ENCODE measurements around the gene SLC22A2. TPM values are rescaled to one million over a fixed set of nuclear protein-coding genes. Genes with fewer than 3 reads are reported as not detected.

SLC22A2 gene
- total and polyA plus RNA-seq, 9 of the 15 experiments (the other 6 are each of a cell fraction or from before 2014, with no cell fraction given): not detected

- DNase-seq (ENCODE audit: extremely low read depth in 1 of 4, low spot score in 3 of 4) (no peak), FAIRE-seq (no peak), ATAC-seq (no peak)
- POLR2A ChIA-PET: no interaction called here
- peaks cover 23 to 39% of the 10 kb centered on the region in 2 experiments; a peak in 4 of 5 replicates for H3K27me3 ChIP-seq (ENCODE audit: control insufficient read depth in 2 of 2, insufficient read depth in 2 of 2, low read length in 2 of 2)
- H3K9me3 ChIP-seq (replicated peaks; ENCODE audit: control insufficient read depth, insufficient read depth, low read depth, low read length): no peaks in the 10 kb centered on the region
- in situ Hi-C loops (cut with MboI): no loop called here
- CTCF ChIA-PET (ENCODE audit: low intra/inter-chr PET ratio): no interaction called here
- no peak overlapping the region for H3K4me3 ChIP-seq
- WGBS (ENCODE audit: insufficient coverage, low coverage, missing lambda C conversion rate): 2% methylated on average over 14 of the region's 14 CpGs
- H3K36me3 ChIP-seq (ENCODE audit: control insufficient read depth, insufficient read depth, low read length): no peaks in the 10 kb centered on the region
- no peaks in the 10 kb centered on the region for H3K9me1 ChIP-seq (ENCODE audit: control insufficient read depth, insufficient read depth, low read length)
- no peak overlapping the region for H3K9ac ChIP-seq (ENCODE audit: insufficient read depth in 1 of 2, low read depth in 2 of 2, low read length in 2 of 2)
- H3K27ac ChIP-seq (ENCODE audit: extremely low read depth, low read depth, low read length): no peak overlapping the region
- H3K79me2 ChIP-seq (ENCODE audit: control insufficient read depth, insufficient read depth, low read length): no peaks in the 10 kb centered on the region
- H2AFZ ChIP-seq (ENCODE audit: low read depth, low read length): no peak overlapping the region
- H3K4me2 ChIP-seq (ENCODE audit: insufficient read depth, low read length): no peak overlapping the region
- no TSS peak for BruUV-seq (replicated peaks)
- intact Hi-C loops (cut with micrococcal nuclease): loop anchor here (10.0 kb wide), 2 partner anchors 194 to 396 kb away; no protein-coding TSS in a partner anchor
- no peaks in the 10 kb centered on the region for H4K20me1 ChIP-seq (replicated peaks; ENCODE audit: control insufficient read depth, insufficient read depth, low read length)
- peaks cover 0 to 6% of the 10 kb centered on the region in 2 experiments; a peak in 2 of 5 replicates for H3K4me1 ChIP-seq (replicated peaks in 1 of 2; ENCODE audit: control insufficient read depth in 2 of 2, insufficient read depth in 2 of 2, low read length in 2 of 2)
- TF ChIP-seq BRD9 (IDR thresholded peaks at IDR 0.05; ENCODE audit: low read depth, partially characterized antibody): no peak
- TF ChIP-seq CHCHD3 (CRISPR knock-in tag; IDR thresholded peaks at IDR 0.05): no peak
- no peak for TF ChIP-seq CSDE1 (IDR thresholded peaks at IDR 0.05)
- TF ChIP-seq MYBL2 (IDR thresholded peaks at IDR 0.05; ENCODE audit: low read depth): no peak
- TF ChIP-seq MYBL2 (CRISPR knock-in tag; IDR thresholded peaks at IDR 0.05; ENCODE audit: borderline replicate concordance): no peak
- no peak for TF ChIP-seq YY1 (IDR thresholded peaks at IDR 0.05; ENCODE audit: borderline replicate concordance in 1 of 3, control insufficient read depth in 1 of 3, extremely low read depth in 1 of 3, insufficient read depth in 3 of 3, insufficient read length in 1 of 3, insufficient replicate concordance in 2 of 3, low read depth in 1 of 3, low read length in 2 of 3)
- TF ChIP-seq PBX2 (CRISPR knock-in tag; IDR thresholded peaks at IDR 0.05; ENCODE audit: low read depth): no peak
- no peak for TF ChIP-seq PBX2 (tag; conservative IDR thresholded peaks at IDR 0.05; ENCODE audit: low read depth)
- TF ChIP-seq ZNF717 (CRISPR knock-in tag; IDR thresholded peaks at IDR 0.05): no peak
- no peak for TF ChIP-seq MXI1 (IDR thresholded peaks at IDR 0.05; ENCODE audit: low read depth, low read length)
- TF ChIP-seq ZNF311 (CRISPR knock-in tag; IDR thresholded peaks at IDR 0.05): no peak
- TF ChIP-seq, protein P1, sequence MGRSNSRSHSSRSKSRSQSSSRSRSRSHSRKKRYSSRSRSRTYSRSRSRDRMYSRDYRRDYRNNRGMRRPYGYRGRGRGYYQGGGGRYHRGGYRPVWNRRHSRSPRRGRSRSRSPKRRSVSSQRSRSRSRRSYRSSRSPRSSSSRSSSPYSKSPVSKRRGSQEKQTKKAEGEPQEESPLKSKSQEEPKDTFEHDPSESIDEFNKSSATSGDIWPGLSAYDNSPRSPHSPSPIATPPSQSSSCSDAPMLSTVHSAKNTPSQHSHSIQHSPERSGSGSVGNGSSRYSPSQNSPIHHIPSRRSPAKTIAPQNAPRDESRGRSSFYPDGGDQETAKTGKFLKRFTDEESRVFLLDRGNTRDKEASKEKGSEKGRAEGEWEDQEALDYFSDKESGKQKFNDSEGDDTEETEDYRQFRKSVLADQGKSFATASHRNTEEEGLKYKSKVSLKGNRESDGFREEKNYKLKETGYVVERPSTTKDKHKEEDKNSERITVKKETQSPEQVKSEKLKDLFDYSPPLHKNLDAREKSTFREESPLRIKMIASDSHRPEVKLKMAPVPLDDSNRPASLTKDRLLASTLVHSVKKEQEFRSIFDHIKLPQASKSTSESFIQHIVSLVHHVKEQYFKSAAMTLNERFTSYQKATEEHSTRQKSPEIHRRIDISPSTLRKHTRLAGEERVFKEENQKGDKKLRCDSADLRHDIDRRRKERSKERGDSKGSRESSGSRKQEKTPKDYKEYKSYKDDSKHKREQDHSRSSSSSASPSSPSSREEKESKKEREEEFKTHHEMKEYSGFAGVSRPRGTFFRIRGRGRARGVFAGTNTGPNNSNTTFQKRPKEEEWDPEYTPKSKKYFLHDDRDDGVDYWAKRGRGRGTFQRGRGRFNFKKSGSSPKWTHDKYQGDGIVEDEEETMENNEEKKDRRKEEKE (IDR thresholded peaks at IDR 0.05; ENCODE audit: borderline replicate concordance in 1 of 2, control insufficient read depth in 1 of 2, low read depth in 2 of 2, low read length in 1 of 2): no peak
- TF ChIP-seq ZBTB5 (IDR thresholded peaks at IDR 0.05): no peak
- no peak for TF ChIP-seq YBX1 (IDR thresholded peaks at IDR 0.05)
- TF ChIP-seq SPI1 (IDR thresholded peaks at IDR 0.05; ENCODE audit: borderline replicate concordance, low read depth, low read length): no peak
These were observed 1.7 kb upstream of the SLC22A2 start for GRCh38 chr6:160260367-160260766.

Measured in K562 (cell line).